SK-N-SH treated with all-trans-retinoic acid at 6 μM for 48 hours (cell line): ENCODE measurements around the gene ARRDC5.
"Not testable (repeated sequence)": the region's sequence is repeated elsewhere in the genome, so short reads cannot be mapped to it uniquely, and the experiment has no call there.

Experiments used
- ATAC-seq: fragments of 200-7000 bp; cut with Tn5 transposase; 3 replicates; pipeline ENCODE4 v1.9.1; 2020; ENCODE audit warnings: mild to moderate bottlenecking, moderate library complexity
- ARNTL ChIP-seq: fragments of 450-650 bp; formaldehyde crosslinking; IDR thresholded peaks from 2 replicates; pipeline ENCODE4 v1.5.0; 2020; ENCODE audit warnings: low read depth, mild to moderate bottlenecking, moderate library complexity, borderline replicate concordance
- BACH2 ChIP-seq: fragments of 250-450 bp; sonication (Bioruptor Pico); IDR thresholded peaks from 2 replicates; pipeline ENCODE4 v1.9.0; 2021; ENCODE audit warnings: mild to moderate bottlenecking, borderline replicate concordance
- CREB5 ChIP-seq: fragments of 250-450 bp; sonication (Bioruptor Pico); IDR thresholded peaks from 2 replicates; pipeline ENCODE4 v1.5.1; 2020; ENCODE audit warnings: low read depth, mild to moderate bottlenecking, moderate library complexity
- CSDC2 ChIP-seq: fragments of 250-450 bp; sonication (Bioruptor Pico); IDR thresholded peaks from 2 replicates; pipeline ENCODE4 v1.5.0; 2020; ENCODE audit warnings: mild to moderate bottlenecking, moderate library complexity
- CSRNP3 ChIP-seq: fragments of 250-450 bp; sonication (Bioruptor Pico); IDR thresholded peaks from 2 replicates; pipeline ENCODE4 v1.5.1; 2021; ENCODE audit warnings: mild to moderate bottlenecking, moderate library complexity
- GLIS3 ChIP-seq: fragments of 250-450 bp; sonication (Bioruptor Pico); IDR thresholded peaks from 2 replicates; pipeline ENCODE4 v1.5.0; 2020; ENCODE audit warnings: mild to moderate bottlenecking, moderate library complexity
- ISL1 ChIP-seq: fragments of 250-450 bp; sonication (Bioruptor Pico); IDR thresholded peaks from 2 replicates; pipeline ENCODE4 v2.1.2; 2022; ENCODE audit warnings: mild to moderate bottlenecking, moderate library complexity
- OSR1 ChIP-seq: fragments of 250-450 bp; sonication (Bioruptor Pico); IDR thresholded peaks from 2 replicates; pipeline ENCODE4 v1.8.0; 2022; ENCODE audit warnings: moderate library complexity, mild to moderate bottlenecking, inconsistent platforms
- PATZ1 ChIP-seq: fragments of 250-450 bp; sonication (Bioruptor Pico); IDR thresholded peaks from 2 replicates; pipeline ENCODE4 v1.8.0; 2020; ENCODE audit warnings: mild to moderate bottlenecking, moderate library complexity, borderline replicate concordance
- POU6F1 ChIP-seq: fragments of 250-450 bp; sonication (Bioruptor Pico); IDR thresholded peaks from 2 replicates; pipeline ENCODE4 v1.8.0; 2021; ENCODE audit warnings: low read depth, mild to moderate bottlenecking, moderate library complexity, borderline replicate concordance
- PPARA ChIP-seq: fragments of 250-450 bp; sonication (Bioruptor Pico); IDR thresholded peaks from 2 replicates; pipeline ENCODE4 v1.5.0; 2020; ENCODE audit warnings: mild to moderate bottlenecking, borderline replicate concordance
- RARB ChIP-seq: fragments of 250-450 bp; sonication (Bioruptor Pico); IDR thresholded peaks from 2 replicates; pipeline ENCODE4 v1.8.0; 2021; ENCODE audit warnings: mild to moderate bottlenecking, moderate library complexity
- SNAI2 ChIP-seq: fragments of 250-450 bp; sonication (Bioruptor Pico); IDR thresholded peaks from 2 replicates; pipeline ENCODE4 v1.5.0; 2020; ENCODE audit warnings: mild to moderate bottlenecking, moderate library complexity
- TCF4 ChIP-seq: fragments of 250-450 bp; sonication (Bioruptor Pico); IDR thresholded peaks from 2 replicates; pipeline ENCODE4 v1.8.0; 2021; ENCODE audit warnings: mild to moderate bottlenecking, moderate library complexity, borderline replicate concordance
- TOX ChIP-seq: fragments of 250-450 bp; sonication (Bioruptor Pico); IDR thresholded peaks from 2 replicates; pipeline ENCODE4 v1.8.0; 2021; ENCODE audit warnings: mild to moderate bottlenecking, moderate library complexity, borderline replicate concordance
- TSHZ2 ChIP-seq: fragments of 250-450 bp; sonication (Bioruptor Pico); IDR thresholded peaks from 2 replicates; pipeline ENCODE4 v1.5.0; 2020; ENCODE audit warnings: mild to moderate bottlenecking, moderate library complexity
- ZFP3 ChIP-seq: fragments of 250-450 bp; sonication (Bioruptor Pico); IDR thresholded peaks from 2 replicates; pipeline ENCODE4 v1.5.0; 2020; ENCODE audit warnings: mild to moderate bottlenecking, moderate library complexity
- ZFP30 ChIP-seq: fragments of 450-650 bp; formaldehyde crosslinking; IDR thresholded peaks from 2 replicates; pipeline ENCODE4 v1.5.0; 2022; ENCODE audit warnings: mild to moderate bottlenecking, moderate library complexity
- ZNF565 ChIP-seq: fragments of 450-650 bp; formaldehyde crosslinking; conservative IDR thresholded peaks from 2 replicates; pipeline ENCODE4 v1.5.0; 2020; ENCODE audit warnings: low read depth, mild to moderate bottlenecking, moderate library complexity
- ZNF70 ChIP-seq: fragments of 450-650 bp; formaldehyde crosslinking; IDR thresholded peaks from 2 replicates; pipeline ENCODE4 v1.5.0; 2020; ENCODE audit warnings: mild to moderate bottlenecking, moderate library complexity
- ZNF8 ChIP-seq: fragments of 450-650 bp; formaldehyde crosslinking; IDR thresholded peaks from 2 replicates; pipeline ENCODE4 v1.5.0; 2020; ENCODE audit warnings: mild to moderate bottlenecking, moderate library complexity

Gene ARRDC5

GRCh38 chr19:4891066-4891465 is 11.6 kb downstream of the ARRDC5 start:
- ATAC-seq: no peak
- TF ChIP-seq SNAI2: no peak
- TF ChIP-seq PATZ1 (CRISPR knock-in tag): no peak
- no peak for TF ChIP-seq OSR1
- TF ChIP-seq CSDC2: no peak
- no peak for TF ChIP-seq PPARA (CRISPR knock-in tag)
- no peak for TF ChIP-seq ARNTL (CRISPR knock-in tag)
- TF ChIP-seq ZNF8 (CRISPR knock-in tag): no peak

- TF ChIP-seq ZNF70 (CRISPR knock-in tag): no peak
- TF ChIP-seq RARB: no peak
- TF ChIP-seq ZFP30 (CRISPR knock-in tag): no peak
- TF ChIP-seq OSR1: no peak
- no peak for TF ChIP-seq ISL1
- TF ChIP-seq CSRNP3: no peak
- no peak for TF ChIP-seq POU6F1
- TF ChIP-seq ZNF565 (CRISPR knock-in tag): no peak
- no peak for TF ChIP-seq SNAI2
- TF ChIP-seq GLIS3: no peak
- no peak for TF ChIP-seq CSDC2
- TF ChIP-seq BACH2: no peak
- no peak for TF ChIP-seq ZNF8 (CRISPR knock-in tag)
- TF ChIP-seq TCF4: no peak
- ATAC-seq: peak; percentile 63
Measured at GRCh38 chr19:4889034-4889815, 13.5 kb downstream of the ARRDC5 start.

- not testable (repeated sequence) for ATAC-seq
Measured at GRCh38 chr19:4887803-4888202, 14.9 kb downstream of the ARRDC5 start.

- not testable (repeated sequence) for ATAC-seq
Measured at GRCh38 chr19:4884993-4885392, 17.7 kb downstream of the ARRDC5 start.

GRCh38 chr19:4882874-4883273 is 19.8 kb downstream of the ARRDC5 start:
- ATAC-seq: not testable (repeated sequence)

GRCh38 chr19:4879041-4879440 is 23.7 kb downstream of the ARRDC5 start:
- ATAC-seq: no peak
- no peak for TF ChIP-seq ZNF565 (CRISPR knock-in tag)
- no peak for TF ChIP-seq BACH2
- TF ChIP-seq PATZ1 (CRISPR knock-in tag): no peak
- TF ChIP-seq TSHZ2 (CRISPR knock-in tag): no peak
- no peak for TF ChIP-seq ZFP3 (CRISPR knock-in tag)
- TF ChIP-seq ZNF70 (CRISPR knock-in tag): no peak
- TF ChIP-seq CREB5: no peak
- TF ChIP-seq CSDC2: no peak
- no peak for TF ChIP-seq OSR1
- TF ChIP-seq SNAI2: no peak
- TF ChIP-seq RARB: no peak
- no peak for TF ChIP-seq ARNTL (CRISPR knock-in tag)
- no peak for TF ChIP-seq TCF4
- no peak for TF ChIP-seq ZNF8 (CRISPR knock-in tag)
- no peak for TF ChIP-seq TOX (CRISPR knock-in tag)
- no peak for TF ChIP-seq ZFP30 (CRISPR knock-in tag)
